Neural cell (in vitro differentiated cells): ENCODE measurements around the gene PPOX.

Experiments
- EZH2 ChIP-seq: fragments of 200-600, 300-800 bp; shearing (Covaris generic), sonication (generic); IDR thresholded peaks from 2 replicates; pipeline ENCODE4 v1.6.1; 2014; ENCODE audit warnings: antibody characterized with exemption, low read length, borderline replicate concordance, mild to moderate bottlenecking; ENCODE audit not compliant: insufficient read depth, poor library complexity, severe bottlenecking
- POLR2AphosphoS5 ChIP-seq: IDR thresholded peaks from 2 replicates; pipeline ENCODE4 v1.6.1; 2012
- RAD21 ChIP-seq: fragments of 450-650 bp; conservative IDR thresholded peaks from 2 replicates; pipeline ENCODE4 v1.6.1; 2014; ENCODE audit warnings: antibody characterized with exemption, mild to moderate bottlenecking, moderate library complexity
- TAF1 ChIP-seq: IDR thresholded peaks from 2 replicates; pipeline ENCODE4 v1.6.1; 2012; ENCODE audit warnings: low read depth
- TF ChIP-seq, protein P1 (sequence below): fragments of 450-650 bp; IDR thresholded peaks from 2 replicates; pipeline ENCODE4 v1.5.1; 2014; ENCODE audit warnings: antibody characterized with exemption, mild to moderate bottlenecking, moderate library complexity; ENCODE audit not compliant: poor library complexity, severe bottlenecking

DNA sequence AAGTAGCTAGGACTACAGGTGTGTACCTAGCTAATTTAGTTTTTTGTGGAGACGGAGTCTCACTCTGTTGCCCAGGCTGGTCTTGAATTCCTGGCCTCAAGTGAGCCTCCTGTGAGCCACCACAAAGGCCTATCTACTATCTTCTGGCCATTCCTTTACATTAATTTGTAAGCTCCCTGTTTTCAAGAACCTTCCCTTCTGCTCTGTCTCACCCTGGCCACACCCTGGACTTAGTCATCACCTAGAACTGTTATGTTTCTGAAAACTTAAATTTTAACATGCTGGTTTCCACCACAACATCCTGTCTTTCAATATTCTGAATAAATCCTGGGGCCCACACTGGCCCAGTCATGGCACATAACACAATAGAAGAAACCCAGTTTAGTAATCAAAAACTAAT lies 16.0 kb downstream of the PPOX start:
- TF ChIP-seq, protein P1, sequence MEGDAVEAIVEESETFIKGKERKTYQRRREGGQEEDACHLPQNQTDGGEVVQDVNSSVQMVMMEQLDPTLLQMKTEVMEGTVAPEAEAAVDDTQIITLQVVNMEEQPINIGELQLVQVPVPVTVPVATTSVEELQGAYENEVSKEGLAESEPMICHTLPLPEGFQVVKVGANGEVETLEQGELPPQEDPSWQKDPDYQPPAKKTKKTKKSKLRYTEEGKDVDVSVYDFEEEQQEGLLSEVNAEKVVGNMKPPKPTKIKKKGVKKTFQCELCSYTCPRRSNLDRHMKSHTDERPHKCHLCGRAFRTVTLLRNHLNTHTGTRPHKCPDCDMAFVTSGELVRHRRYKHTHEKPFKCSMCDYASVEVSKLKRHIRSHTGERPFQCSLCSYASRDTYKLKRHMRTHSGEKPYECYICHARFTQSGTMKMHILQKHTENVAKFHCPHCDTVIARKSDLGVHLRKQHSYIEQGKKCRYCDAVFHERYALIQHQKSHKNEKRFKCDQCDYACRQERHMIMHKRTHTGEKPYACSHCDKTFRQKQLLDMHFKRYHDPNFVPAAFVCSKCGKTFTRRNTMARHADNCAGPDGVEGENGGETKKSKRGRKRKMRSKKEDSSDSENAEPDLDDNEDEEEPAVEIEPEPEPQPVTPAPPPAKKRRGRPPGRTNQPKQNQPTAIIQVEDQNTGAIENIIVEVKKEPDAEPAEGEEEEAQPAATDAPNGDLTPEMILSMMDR = no peak
- TF ChIP-seq EZH2 (no peak), RAD21 (no peak), POLR2AphosphoS5 (no peak), TAF1 (no peak)
